ENCODE measurements around the gene GRIK4. TPM values are rescaled to one million over a fixed set of nuclear protein-coding genes. Genes with fewer than 3 reads are reported as not detected.

Gene GRIK4
- total RNA-seq, 1 experiment from 2014 or later, result not detected

- DNase-seq (ENCODE audit: low read depth), result no peak
Observed at GRCh38 chr11:120936356-120936755, 424.8 kb downstream of the GRIK4 start.

- DNase-seq (ENCODE audit: low read depth), result no peak
Observed at GRCh38 chr11:120937501-120937900, 426.0 kb downstream of the GRIK4 start.

GRCh38 chr11:120938260-120938659, 426.7 kb downstream of the GRIK4 start:
- DNase-seq (ENCODE audit: low read depth), result no peak

GRCh38 chr11:120940160-120940848, 428.8 kb downstream of the GRIK4 start:
- DNase-seq (ENCODE audit: low read depth), result no peak

- DNase-seq (ENCODE audit: low read depth), result no peak
Observed at GRCh38 chr11:120941000-120941399, 429.5 kb downstream of the GRIK4 start.

GRCh38 chr11:120942701-120943100, 431.2 kb downstream of the GRIK4 start:
- DNase-seq (ENCODE audit: low read depth), result no peak

- no peak for DNase-seq (ENCODE audit: low read depth)
Observed at GRCh38 chr11:120945042-120945441, 433.5 kb downstream of the GRIK4 start.

- DNase-seq (ENCODE audit: low read depth), result no peak
Observed at GRCh38 chr11:120950880-120951279, 439.3 kb downstream of the GRIK4 start.

GRCh38 chr11:120952461-120953434, 441.2 kb downstream of the GRIK4 start:
- DNase-seq (ENCODE audit: low read depth), result peak; percentile 42

- DNase-seq (ENCODE audit: low read depth), result no peak
Observed at GRCh38 chr11:120954381-120954780, 442.8 kb downstream of the GRIK4 start.

GRCh38 chr11:120956710-120957495, 445.4 kb downstream of the GRIK4 start:
- DNase-seq (ENCODE audit: low read depth), result no peak

GRCh38 chr11:120958185-120958584, 446.6 kb downstream of the GRIK4 start:
- DNase-seq (ENCODE audit: low read depth), result no peak

- no peak for DNase-seq (ENCODE audit: low read depth)
Observed at GRCh38 chr11:120959189-120959588, 447.6 kb downstream of the GRIK4 start.

- peak; percentile 11 for DNase-seq (ENCODE audit: low read depth)
Observed at GRCh38 chr11:120964857-120965256, 453.3 kb downstream of the GRIK4 start.

GRCh38 chr11:120966840-120967239, 455.3 kb downstream of the GRIK4 start:
- DNase-seq (ENCODE audit: low read depth), result no peak

GRCh38 chr11:120969993-120970392, 458.4 kb downstream of the GRIK4 start:
- DNase-seq (ENCODE audit: low read depth), result peak; percentile 36

GRCh38 chr11:120971825-120972224, 460.3 kb downstream of the GRIK4 start:
- DNase-seq (ENCODE audit: low read depth), result no peak

GRCh38 chr11:120972621-120973020, 461.1 kb downstream of the GRIK4 start:
- no peak for DNase-seq (ENCODE audit: low read depth)

GRCh38 chr11:120973501-120973900, 462.0 kb downstream of the GRIK4 start:
- DNase-seq (ENCODE audit: low read depth), result no peak

- DNase-seq (ENCODE audit: low read depth), result no peak
Observed at GRCh38 chr11:120974466-120974865, 462.9 kb downstream of the GRIK4 start.

- DNase-seq (ENCODE audit: low read depth), result peak; percentile 51
Observed at GRCh38 chr11:120974965-120975364, 463.4 kb downstream of the GRIK4 start.
